Measurements from ENCODE around the gene SLC6A18.
A peak's percentile ranks its signal among the peaks of the same experiment; 100 is the strongest.

Gene SLC6A18

GRCh38 chr5:1203968-1204692 lies 21.1 kb upstream of the SLC6A18 start:
- no peak for DNase-seq (ENCODE audit: low read depth)
- TF ChIP-seq CTCF (conservative IDR thresholded peaks at IDR 0.05; ENCODE audit: low read depth, low read length), result no peak
- no peak overlapping the region for H3K4me3 ChIP-seq (ENCODE audit: low read length)

GRCh38 chr5:1204693-1205242 lies 20.4 kb upstream of the SLC6A18 start:
- DNase-seq (ENCODE audit: low read depth), result no peak
- no peak overlapping the region for H3K4me3 ChIP-seq (ENCODE audit: low read length)
- peak; percentile 39 for TF ChIP-seq CTCF (conservative IDR thresholded peaks at IDR 0.05; ENCODE audit: low read depth, low read length)

GRCh38 chr5:1205255-1206180 lies 19.7 kb upstream of the SLC6A18 start:
- H3K4me3 ChIP-seq (ENCODE audit: low read length), result no peak overlapping the region
- no peak for DNase-seq (ENCODE audit: low read depth)
- TF ChIP-seq CTCF (conservative IDR thresholded peaks at IDR 0.05; ENCODE audit: low read depth, low read length), result no peak

- no peak overlapping the region for H3K4me3 ChIP-seq (ENCODE audit: low read length)
- TF ChIP-seq CTCF (conservative IDR thresholded peaks at IDR 0.05; ENCODE audit: low read depth, low read length), result no peak
- no peak for DNase-seq (ENCODE audit: low read depth)
Measured at GRCh38 chr5:1206521-1207412, 18.4 kb upstream of the SLC6A18 start.

GRCh38 chr5:1207555-1207954 lies 17.6 kb upstream of the SLC6A18 start:
- no peak for TF ChIP-seq CTCF (conservative IDR thresholded peaks at IDR 0.05; ENCODE audit: low read depth, low read length)
- no peak overlapping the region for H3K4me3 ChIP-seq (ENCODE audit: low read length)
- no peak for DNase-seq (ENCODE audit: low read depth)

GRCh38 chr5:1208221-1208742 lies 16.9 kb upstream of the SLC6A18 start:
- no peak overlapping the region for H3K4me3 ChIP-seq (ENCODE audit: low read length)
- TF ChIP-seq CTCF (conservative IDR thresholded peaks at IDR 0.05; ENCODE audit: low read depth, low read length), result no peak
- no peak for DNase-seq (ENCODE audit: low read depth)
